GM12878 (cell line): Measurements from ENCODE around the gene SMPD1. TPM values are rescaled to one million over a fixed set of nuclear protein-coding genes. Genes with fewer than 3 reads are reported as not detected.
A peak's percentile ranks its signal among the peaks of the same experiment; 100 is the strongest.

Experiments used
- BACH1 ChIP-seq: fragments of 450-650 bp; IDR thresholded peaks from 2 replicates; pipeline ENCODE4 v1.6.1; 2017; ENCODE audit warnings: mild to moderate bottlenecking, borderline replicate concordance
- BCL11A ChIP-seq: IDR thresholded peaks from 2 replicates; pipeline ENCODE4 v1.6.1; 2011; ENCODE audit warnings: low read depth, low read length
- CBFB ChIP-seq: IDR thresholded peaks from 2 replicates; pipeline ENCODE4 v1.6.1; 2016; ENCODE audit warnings: antibody characterized with exemption, low read depth
- CEBPB ChIP-seq, 2 experiments: fragments of 150-350 bp in 1 of 2; IDR thresholded peaks; 2 replicates each; pipeline ENCODE4 v1.6.1; 2012 to 2014; ENCODE audit warnings: low read depth in 2 of 2, low read length in 2 of 2, borderline replicate concordance in 1 of 2, inconsistent platforms in 1 of 2
- E2F8 ChIP-seq: fragments of 450-650 bp; IDR thresholded peaks from 2 replicates; pipeline ENCODE4 v1.6.1; 2018; ENCODE audit warnings: mild to moderate bottlenecking, low read depth, moderate library complexity; ENCODE audit not compliant: partially characterized antibody
- EGR1 ChIP-seq, 2 experiments: IDR thresholded peaks; 1 replicate in 1 of 2; 2 replicates in 1 of 2; pipeline ENCODE4 v1.6.1; 2011 to 2012; ENCODE audit warnings: low read depth in 2 of 2, low read length in 2 of 2, borderline replicate concordance in 1 of 2, mild to moderate bottlenecking in 1 of 2, moderate library complexity in 1 of 2
- EP300 ChIP-seq, 2 experiments: fragments of 150-350 bp in 1 of 2; IDR thresholded peaks; 2 replicates each; pipeline ENCODE4 v1.6.1; 2011 to 2012; ENCODE audit warnings: low read depth in 2 of 2, low read length in 2 of 2, borderline replicate concordance in 1 of 2, improper control_type of control experiment in 1 of 2, inconsistent platforms in 1 of 2; ENCODE audit not compliant: control insufficient read depth in 1 of 2
- FOS ChIP-seq: IDR thresholded peaks from 3 replicates; pipeline ENCODE4 v1.6.1; 2011; ENCODE audit warnings: borderline replicate concordance; ENCODE audit not compliant: insufficient read length; ENCODE audit errors: extremely low read depth
- JUND ChIP-seq: IDR thresholded peaks from 2 replicates; pipeline ENCODE4 v1.6.1; 2012; ENCODE audit warnings: low read depth, mild to moderate bottlenecking, low read length, improper control_type of control experiment, moderate library complexity
- LARP7 ChIP-seq: fragments of 450-650 bp; IDR thresholded peaks from 2 replicates; pipeline ENCODE4 v1.6.1; 2017; ENCODE audit warnings: mild to moderate bottlenecking
- MEF2B ChIP-seq: fragments of 450-650 bp; IDR thresholded peaks from 2 replicates; pipeline ENCODE4 v1.6.1; 2018; ENCODE audit warnings: mild to moderate bottlenecking, moderate library complexity; ENCODE audit not compliant: partially characterized antibody, poor library complexity, severe bottlenecking
- MXI1 ChIP-seq: fragments of 150-350 bp; IDR thresholded peaks from 2 replicates; pipeline ENCODE4 v1.6.1; 2011; ENCODE audit warnings: low read depth, mild to moderate bottlenecking, inconsistent platforms, low read length, improper control_type of control experiment
- NBN ChIP-seq: fragments of 450-650 bp; IDR thresholded peaks from 2 replicates; pipeline ENCODE4 v1.6.1; 2016
- PML ChIP-seq: IDR thresholded peaks from 2 replicates; pipeline ENCODE4 v1.6.1; 2012; ENCODE audit warnings: low read length, inconsistent platforms
- RELA ChIP-seq: fragments of 450-650 bp; IDR thresholded peaks from 2 replicates; pipeline ENCODE4 v1.8.0; 2014; ENCODE audit warnings: borderline replicate concordance; ENCODE audit not compliant: partially characterized antibody
- SPI1 ChIP-seq: IDR thresholded peaks from 2 replicates; pipeline ENCODE4 v1.6.1; 2011; ENCODE audit warnings: low read depth, mild to moderate bottlenecking, low read length, moderate library complexity, borderline replicate concordance; ENCODE audit not compliant: insufficient read depth
- YY1 ChIP-seq: IDR thresholded peaks from 2 replicates; pipeline ENCODE4 v1.6.1; 2011; ENCODE audit warnings: low read depth, mild to moderate bottlenecking, low read length
- ZNF217 ChIP-seq: fragments of 450-650 bp; IDR thresholded peaks from 2 replicates; pipeline ENCODE4 v1.6.1; 2017; ENCODE audit warnings: antibody characterized with exemption, mild to moderate bottlenecking
- polyA plus RNA-seq, 11 experiments: library from polyadenylated mRNA; depleted of rRNA in 4 of 11; unstranded in 6 of 11; stranded (reverse) in 5 of 11; fragments of >200 nt; fragmentation: Nextera tagmentation in 4 of 11; fragmentation: Illumina TruSeq in 1 of 11; extraction: Ambion mirVana in 4 of 11; extraction: Trizol in 1 of 11; gene quantifications; 1 replicate in 1 of 11; 2 replicates in 10 of 11; pipeline versions ENCODE4 v1.2.1 to v1.2.3, GENCODE V29; 2011 to 2016; ENCODE audit warnings: inconsistent platforms in 2 of 11, missing spikeins in 2 of 11, low read depth in 1 of 11
- total RNA-seq, 4 experiments: library from RNA; depleted of rRNA in 3 of 4; stranded (reverse); fragments of >200 nt in 3 of 4; fragmentation: Illumina TruSeq in 1 of 4; extraction: Trizol in 1 of 4; gene quantifications; 2 replicates each; pipeline versions ENCODE4 v1.2.1 to v1.2.3, GENCODE V29; 2013 to 2021
- TF ChIP-seq, protein P1 (sequence below): fragments of 450-650 bp; IDR thresholded peaks from 2 replicates; pipeline ENCODE4 v1.6.1; 2017; ENCODE audit warnings: mild to moderate bottlenecking, low read depth, inconsistent platforms; ENCODE audit not compliant: poor library complexity, severe bottlenecking
- TF ChIP-seq, protein P2 (sequence below): fragments of 450-650 bp; IDR thresholded peaks from 2 replicates; pipeline ENCODE4 v1.6.1; 2016; ENCODE audit warnings: mild to moderate bottlenecking

Gene SMPD1
- total and polyA plus RNA-seq, 10 of the 15 experiments (the other 5 are each of a cell fraction or from before 2014, with no cell fraction given), result 1.4 to 13.7 (median 6.2) TPM

DNA sequence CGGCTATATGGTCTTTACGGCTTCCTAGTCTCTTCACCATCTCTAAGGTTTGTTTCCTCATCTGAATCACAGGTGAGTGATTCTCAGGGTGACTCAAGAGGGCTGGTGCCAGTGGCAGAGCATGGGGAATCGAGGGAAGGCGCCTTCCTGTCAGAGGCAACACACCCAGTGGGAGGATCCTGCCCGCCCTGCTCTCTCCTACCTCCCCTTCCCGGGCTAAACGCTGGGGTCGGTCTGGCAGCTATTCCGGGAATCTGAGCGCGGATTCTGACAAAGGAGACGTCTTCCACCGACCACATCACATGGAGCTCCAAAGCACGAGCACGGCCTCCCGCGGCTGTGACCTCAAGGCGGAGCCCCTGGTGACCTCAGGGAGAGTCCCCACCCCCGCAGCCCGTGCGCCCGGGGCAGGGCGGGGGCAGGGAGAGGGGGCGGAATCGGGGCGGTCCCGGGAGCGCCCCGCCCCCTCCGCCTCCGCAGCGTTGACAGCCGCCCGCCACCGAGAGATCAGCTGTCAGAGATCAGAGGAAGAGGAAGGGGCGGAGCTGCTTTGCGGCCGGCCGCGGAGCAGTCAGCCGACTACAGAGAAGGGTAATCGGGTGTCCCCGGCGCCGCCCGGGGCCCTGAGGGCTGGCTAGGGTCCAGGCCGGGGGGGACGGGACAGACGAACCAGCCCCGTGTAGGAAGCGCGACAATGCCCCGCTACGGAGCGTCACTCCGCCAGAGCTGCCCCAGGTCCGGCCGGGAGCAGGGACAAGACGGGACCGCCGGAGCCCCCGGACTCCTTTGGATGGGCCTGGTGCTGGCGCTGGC lies at the start of gene SMPD1 (continued):
- peak; percentile 85 to 100 for TF ChIP-seq EGR1 (IDR thresholded peaks at IDR 0.05; ENCODE audit: borderline replicate concordance in 1 of 2, low read depth in 2 of 2, low read length in 2 of 2)
- no peak for TF ChIP-seq CEBPB (IDR thresholded peaks at IDR 0.05; ENCODE audit: borderline replicate concordance in 1 of 2, low read depth in 2 of 2, low read length in 2 of 2)
- peak; percentile 26; the same call in 1 of the 2 replicates for TF ChIP-seq BACH1
- peak; percentile 70; the same call in 1 of the 2 replicates for TF ChIP-seq LARP7
- TF ChIP-seq YY1, result 0 out of 2 replicates have a peak, but pooled peaks have one; percentile 4
- peak; percentile 83 for TF ChIP-seq CBFB
- TF ChIP-seq BCL11A, result no peak
- TF ChIP-seq RELA, result peak; percentile 83
- TF ChIP-seq MEF2B, result peak; percentile 55
- TF ChIP-seq MXI1, result no peak; the same call in none of the 2 replicates
- TF ChIP-seq JUND, result no peak
- TF ChIP-seq PML, result peak; percentile 75; the same call in 1 of the 2 replicates
- TF ChIP-seq SPI1, result no peak; the same call in 1 of the 2 replicates
- no peak for TF ChIP-seq ZNF217
- no peak for TF ChIP-seq FOS
- TF ChIP-seq NBN, result peak; percentile 83
- TF ChIP-seq, protein P1, sequence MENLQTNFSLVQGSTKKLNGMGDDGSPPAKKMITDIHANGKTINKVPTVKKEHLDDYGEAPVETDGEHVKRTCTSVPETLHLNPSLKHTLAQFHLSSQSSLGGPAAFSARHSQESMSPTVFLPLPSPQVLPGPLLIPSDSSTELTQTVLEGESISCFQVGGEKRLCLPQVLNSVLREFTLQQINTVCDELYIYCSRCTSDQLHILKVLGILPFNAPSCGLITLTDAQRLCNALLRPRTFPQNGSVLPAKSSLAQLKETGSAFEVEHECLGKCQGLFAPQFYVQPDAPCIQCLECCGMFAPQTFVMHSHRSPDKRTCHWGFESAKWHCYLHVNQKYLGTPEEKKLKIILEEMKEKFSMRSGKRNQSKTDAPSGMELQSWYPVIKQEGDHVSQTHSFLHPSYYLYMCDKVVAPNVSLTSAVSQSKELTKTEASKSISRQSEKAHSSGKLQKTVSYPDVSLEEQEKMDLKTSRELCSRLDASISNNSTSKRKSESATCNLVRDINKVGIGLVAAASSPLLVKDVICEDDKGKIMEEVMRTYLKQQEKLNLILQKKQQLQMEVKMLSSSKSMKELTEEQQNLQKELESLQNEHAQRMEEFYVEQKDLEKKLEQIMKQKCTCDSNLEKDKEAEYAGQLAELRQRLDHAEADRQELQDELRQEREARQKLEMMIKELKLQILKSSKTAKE, result no peak
- TF ChIP-seq E2F8, result no peak
- TF ChIP-seq, protein P2, sequence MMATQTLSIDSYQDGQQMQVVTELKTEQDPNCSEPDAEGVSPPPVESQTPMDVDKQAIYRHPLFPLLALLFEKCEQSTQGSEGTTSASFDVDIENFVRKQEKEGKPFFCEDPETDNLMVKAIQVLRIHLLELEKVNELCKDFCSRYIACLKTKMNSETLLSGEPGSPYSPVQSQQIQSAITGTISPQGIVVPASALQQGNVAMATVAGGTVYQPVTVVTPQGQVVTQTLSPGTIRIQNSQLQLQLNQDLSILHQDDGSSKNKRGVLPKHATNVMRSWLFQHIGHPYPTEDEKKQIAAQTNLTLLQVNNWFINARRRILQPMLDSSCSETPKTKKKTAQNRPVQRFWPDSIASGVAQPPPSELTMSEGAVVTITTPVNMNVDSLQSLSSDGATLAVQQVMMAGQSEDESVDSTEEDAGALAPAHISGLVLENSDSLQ, result peak; percentile 92
- TF ChIP-seq EP300 (IDR thresholded peaks at IDR 0.05; ENCODE audit: borderline replicate concordance in 1 of 2, control insufficient read depth in 1 of 2, low read depth in 2 of 2, low read length in 2 of 2), result peak; percentile 21 to 41; a peak in 1 of 4 replicates
